Lung (tissue), 12 donors: ENCODE results near the gene TSKU. TPM values are rescaled to one million over a fixed set of nuclear protein-coding genes. Genes with fewer than 3 reads are reported as not detected.

Experiments
- ATAC-seq: fragments of 200-7000 bp; cut with Tn5 transposase; one replicate; pipeline ENCODE4 v1.9.1; 2020; ENCODE audit warnings: moderate number of reproducible peaks; ENCODE audit not compliant: insufficient read depth, low FRiP score
- DNase-seq, 3 donors: peaks; one replicate each; pipeline ENCODE4 v3.0.0-alpha.2; 2013 to 2017
- H3K27ac ChIP-seq, 2 donors: one replicate each; pipeline ENCODE4 v1.5.1; 2013; ENCODE audit warnings: mild to moderate bottlenecking in 2 of 2, moderate library complexity in 2 of 2, control low read depth in 1 of 2, inconsistent platforms in 1 of 2, low read depth in 1 of 2, low read length in 1 of 2
- H3K27me3 ChIP-seq, 3 donors: one replicate each; pipeline ENCODE4 v1.5.1; 2013; ENCODE audit warnings: low read length in 2 of 3; ENCODE audit not compliant: control insufficient read depth in 3 of 3, insufficient read depth in 3 of 3
- H3K36me3 ChIP-seq, 4 donors: one replicate each; pipeline ENCODE4 v1.5.1; 2013; ENCODE audit warnings: low read length in 4 of 4, mild to moderate bottlenecking in 1 of 4, moderate library complexity in 1 of 4; ENCODE audit not compliant: control insufficient read depth in 4 of 4, insufficient read depth in 4 of 4
- H3K4me1 ChIP-seq, 5 donors: one replicate each; pipeline ENCODE4 v1.5.1; 2013; ENCODE audit warnings: low read length in 5 of 5, mild to moderate bottlenecking in 2 of 5, moderate library complexity in 1 of 5; ENCODE audit not compliant: control insufficient read depth in 5 of 5, insufficient read depth in 5 of 5
- H3K4me3 ChIP-seq: one replicate; pipeline ENCODE4 v1.5.1; 2013; ENCODE audit warnings: mild to moderate bottlenecking, control low read depth, moderate library complexity
- H3K9ac ChIP-seq, 2 donors: one replicate each; pipeline ENCODE4 v1.5.1; 2013; ENCODE audit warnings: low read length in 2 of 2, control low read depth in 1 of 2; ENCODE audit not compliant: insufficient read depth in 1 of 2
- H3K9me3 ChIP-seq, 4 donors: one replicate each; pipeline ENCODE4 v1.5.1; 2013; ENCODE audit warnings: low read length in 3 of 4, mild to moderate bottlenecking in 1 of 4, moderate library complexity in 1 of 4; ENCODE audit not compliant: control insufficient read depth in 4 of 4, insufficient read depth in 3 of 4
- CTCF ChIP-seq: IDR thresholded peaks from 2 replicates; pipeline ENCODE4 v1.5.1; 2012; ENCODE audit warnings: mild to moderate bottlenecking; ENCODE audit errors: control extremely low read depth, extremely low read depth
- WGBS, 2 donors: extraction: QIAGEN DNeasy Blood & Tissue Kit; methylation state at CpG; one replicate each; pipeline ENCODE4 v1.1.7; 2013; 5-methylcytosine and 5-hydroxymethylcytosine counted together
- polyA plus RNA-seq, 2 donors: library from polyadenylated mRNA; stranded (reverse); fragments of 200-250 nt; gene quantifications; one replicate each; pipeline ENCODE4 v1.2.1, GENCODE V29; 2013
- total RNA-seq, 2 donors: library from RNA; depleted of rRNA in 1 of 2; stranded (reverse); fragments of >200 nt in 1 of 2; gene quantifications; one replicate each; pipeline ENCODE4 v1.2.1, GENCODE V29; 2014 to 2021
- donor health status: control.
- donor health status: control.
- donor health status: Bipolar disorder and iron deficiency.
- donor health status: healthy.
- donor health status: DM: yes; HTN: yes; CAD: no.

TSKU gene
- total and polyA plus RNA-seq, 4 donors = 3.7 to 18.6 (median 11.6) TPM

DNA sequence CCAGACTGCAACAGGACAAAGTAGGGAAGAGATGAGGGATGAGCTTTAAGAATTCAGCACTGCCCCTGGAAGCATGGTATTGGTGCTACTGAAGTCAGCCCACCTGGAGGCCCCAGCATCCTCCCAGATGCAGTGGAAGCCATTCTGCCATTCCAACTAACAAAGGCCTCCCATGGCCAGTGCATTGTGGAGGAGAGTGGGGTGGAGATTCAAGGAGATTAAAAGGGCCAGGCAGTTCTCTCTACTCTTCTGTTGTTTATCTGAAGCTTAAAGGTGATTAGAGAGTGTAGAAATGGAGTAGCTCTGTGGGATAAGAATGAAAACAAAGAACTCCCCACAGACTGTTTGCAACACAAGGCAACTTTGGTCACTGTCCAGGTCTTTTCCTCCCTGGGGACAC, 24.1 kb upstream of the TSKU start:
- no peaks in the 10 kb centered on the region for H3K27me3 ChIP-seq
- H3K4me3 ChIP-seq = no peak overlapping the region
- ATAC-seq = no peak
- no peak overlapping the region for H3K27ac ChIP-seq
- H3K4me1 ChIP-seq = peaks cover 0 to 15% (median 10%) of the 10 kb centered on the region in 5 donors
- no peak for TF ChIP-seq CTCF
- H3K9ac ChIP-seq = no peak overlapping the region
- no peak for DNase-seq
- no peaks in the 10 kb centered on the region for H3K9me3 ChIP-seq
- H3K36me3 ChIP-seq = no peaks in the 10 kb centered on the region

GRCh38 chr11:76759517-76759916, 23.6 kb upstream of the TSKU start:
- Histone ChIP-seq H3K4me3 (no peak overlapping the region), H3K36me3 (no peaks in the 10 kb centered on the region), H3K27me3 (no peaks in the 10 kb centered on the region), H3K4me1 (peaks cover 0 to 20% (median 14%) of the 10 kb centered on the region in 5 donors), H3K9ac (no peak overlapping the region), H3K9me3 (no peaks in the 10 kb centered on the region), H3K27ac (no peak overlapping the region)
- DNase-seq (peak in 1 of 3 donors; percentile 6), ATAC-seq (no peak)
- 90% methylated on average over 2 of the region's 2 CpGs for WGBS, 2 donors
- TF ChIP-seq CTCF = no peak

DNA sequence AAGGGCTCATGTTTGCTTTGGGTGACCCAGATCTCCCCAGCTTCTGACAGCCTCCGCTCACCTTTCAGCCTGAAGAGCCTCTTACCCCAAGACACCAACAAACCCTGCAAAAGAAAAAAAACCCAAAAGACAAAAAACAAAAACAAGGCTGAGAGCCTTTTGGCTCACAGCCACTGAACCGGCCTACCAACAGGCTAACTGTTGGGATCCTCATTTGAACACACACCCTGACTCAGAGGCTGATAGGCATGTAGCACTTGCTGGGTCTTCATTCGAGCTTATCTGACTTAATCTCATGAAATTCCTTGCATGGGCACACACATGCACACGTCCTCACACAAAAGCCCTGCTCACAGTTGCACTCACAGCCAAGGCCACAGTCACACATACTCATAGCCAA, 22.9 kb upstream of the TSKU start:
- H3K9me3 ChIP-seq = no peaks in the 10 kb centered on the region
- TF ChIP-seq CTCF = no peak
- H3K4me3 ChIP-seq = no peak overlapping the region
- no peak overlapping the region for H3K9ac ChIP-seq
- H3K27ac ChIP-seq = no peak overlapping the region
- ATAC-seq (no peak), DNase-seq (no peak)
- peaks cover 0 to 26% (median 16%) of the 10 kb centered on the region in 5 donors for H3K4me1 ChIP-seq
- H3K27me3 ChIP-seq = no peaks in the 10 kb centered on the region
- H3K36me3 ChIP-seq = no peaks in the 10 kb centered on the region
- 86 to 91% methylated on average over 4 of the region's 4 CpGs for WGBS, 2 donors

- DNase-seq = no peak
- no peak for TF ChIP-seq CTCF
- no peak for ATAC-seq
- no peaks in the 10 kb centered on the region for H3K27me3 ChIP-seq
- no peaks in the 10 kb centered on the region for H3K36me3 ChIP-seq
- H3K9me3 ChIP-seq = no peaks in the 10 kb centered on the region
- no peak overlapping the region for H3K9ac ChIP-seq
- no peak overlapping the region for H3K4me3 ChIP-seq
- H3K4me1 ChIP-seq = peaks cover 0 to 40% (median 16%) of the 10 kb centered on the region in 5 donors
- WGBS, 2 donors = 89 to 100% methylated on average over 2 of the region's 2 CpGs
- no peak overlapping the region for H3K27ac ChIP-seq
Observed at GRCh38 chr11:76761718-76762355, 21.3 kb upstream of the TSKU start.
